Trophoblast cell (in vitro differentiated cells and primary cell): ENCODE measurements around the gene BTBD9.

ENCODE experiments used
- DNase-seq, 2 donors: peaks; one replicate each; pipeline ENCODE4 v3.0.0-alpha.2; 2016
- H2AFZ ChIP-seq: 2 replicates; pipeline ENCODE4 v1.6.1; 2013; ENCODE audit warnings: low read length, moderate library complexity, mild to moderate bottlenecking; ENCODE audit not compliant: insufficient read depth, poor library complexity
- H2AK5ac ChIP-seq: 2 replicates; pipeline ENCODE4 v1.6.1; 2013; ENCODE audit warnings: mild to moderate bottlenecking, low read length
- H2BK120ac ChIP-seq: 2 replicates; pipeline ENCODE4 v1.6.1; 2013; ENCODE audit warnings: low read length, mild to moderate bottlenecking, moderate library complexity; ENCODE audit not compliant: insufficient read depth, poor library complexity
- H2BK12ac ChIP-seq: 2 replicates; pipeline ENCODE4 v1.6.1; 2013; ENCODE audit warnings: mild to moderate bottlenecking, low read length, moderate library complexity
- H2BK5ac ChIP-seq: 2 replicates; pipeline ENCODE4 v1.6.1; 2013; ENCODE audit warnings: low read length, low read depth, moderate library complexity, mild to moderate bottlenecking; ENCODE audit not compliant: poor library complexity
- H3K14ac ChIP-seq: 2 replicates; pipeline ENCODE4 v1.6.1; 2013; ENCODE audit warnings: mild to moderate bottlenecking, low read length
- H3K18ac ChIP-seq: 2 replicates; pipeline ENCODE4 v1.6.1; 2013; ENCODE audit warnings: mild to moderate bottlenecking, low read length
- H3K23ac ChIP-seq: 2 replicates; pipeline ENCODE4 v1.6.1; 2013; ENCODE audit warnings: low read length
- H3K27ac ChIP-seq: 2 replicates; pipeline ENCODE4 v1.5.1; 2013; ENCODE audit warnings: low read depth, mild to moderate bottlenecking, inconsistent platforms, low read length, moderate library complexity
- H3K27me3 ChIP-seq: 2 replicates; pipeline ENCODE4 v1.6.1; 2013; ENCODE audit warnings: inconsistent platforms, mild to moderate bottlenecking, low read length, moderate library complexity; ENCODE audit not compliant: insufficient read depth
- H3K36me3 ChIP-seq, 2 experiments: 1 replicate in 1 of 2; 2 replicates in 1 of 2; pipeline ENCODE4 v1.6.1; 2013; ENCODE audit warnings: low read length in 2 of 2, mild to moderate bottlenecking in 2 of 2, moderate library complexity in 1 of 2; ENCODE audit not compliant: insufficient read depth in 2 of 2, control insufficient read depth in 1 of 2
- H3K4ac ChIP-seq: 2 replicates; pipeline ENCODE4 v1.6.1; 2013; ENCODE audit warnings: low read depth, mild to moderate bottlenecking, low read length, moderate library complexity
- H3K4me1 ChIP-seq, 2 experiments: 1 replicate in 1 of 2; 2 replicates in 1 of 2; pipeline ENCODE4 v1.6.1; 2013; ENCODE audit warnings: low read length in 2 of 2, mild to moderate bottlenecking in 2 of 2, moderate library complexity in 1 of 2; ENCODE audit not compliant: insufficient read depth in 2 of 2, control insufficient read depth in 1 of 2
- H3K4me2 ChIP-seq: 2 replicates; pipeline ENCODE4 v1.6.1; 2013; ENCODE audit warnings: inconsistent platforms, mild to moderate bottlenecking, low read length, moderate library complexity
- H3K4me3 ChIP-seq: 2 replicates; pipeline ENCODE4 v1.5.1; 2013; ENCODE audit warnings: mild to moderate bottlenecking, low read depth, low read length, inconsistent platforms
- H3K79me1 ChIP-seq: one replicate; pipeline ENCODE4 v1.6.1; 2013; ENCODE audit warnings: low read length
- H3K79me2 ChIP-seq: 2 replicates; pipeline ENCODE4 v1.6.1; 2013; ENCODE audit warnings: low read length, mild to moderate bottlenecking; ENCODE audit not compliant: control insufficient read depth, insufficient read depth, poor library complexity
- H3K9ac ChIP-seq: 2 replicates; pipeline ENCODE4 v1.6.1; 2013; ENCODE audit warnings: mild to moderate bottlenecking, low read length
- H3K9me3 ChIP-seq: 2 replicates; pipeline ENCODE4 v1.6.1; 2013; ENCODE audit warnings: low read depth, mild to moderate bottlenecking, control low read depth, inconsistent platforms, low read length; ENCODE audit not compliant: insufficient read depth
- H4K12ac ChIP-seq: 2 replicates; pipeline ENCODE4 v1.6.1; 2013; ENCODE audit warnings: low read depth, mild to moderate bottlenecking, low read length, moderate library complexity
- H4K8ac ChIP-seq: 2 replicates; pipeline ENCODE4 v1.6.1; 2013; ENCODE audit warnings: low read depth, mild to moderate bottlenecking, low read length, moderate library complexity
- H4K91ac ChIP-seq: one replicate; pipeline ENCODE4 v1.6.1; 2013; ENCODE audit warnings: low read depth, mild to moderate bottlenecking, low read length, moderate library complexity
- WGBS: extraction: QIAGEN DNeasy Blood & Tissue Kit; methylation state at CpG from one replicate; pipeline ENCODE4 v1.1.7; 2013; ENCODE audit warnings: missing lambda C conversion rate; ENCODE audit not compliant: insufficient read length, insufficient coverage; ENCODE audit errors: extremely low coverage; 5-methylcytosine and 5-hydroxymethylcytosine counted together

Gene BTBD9

DNA sequence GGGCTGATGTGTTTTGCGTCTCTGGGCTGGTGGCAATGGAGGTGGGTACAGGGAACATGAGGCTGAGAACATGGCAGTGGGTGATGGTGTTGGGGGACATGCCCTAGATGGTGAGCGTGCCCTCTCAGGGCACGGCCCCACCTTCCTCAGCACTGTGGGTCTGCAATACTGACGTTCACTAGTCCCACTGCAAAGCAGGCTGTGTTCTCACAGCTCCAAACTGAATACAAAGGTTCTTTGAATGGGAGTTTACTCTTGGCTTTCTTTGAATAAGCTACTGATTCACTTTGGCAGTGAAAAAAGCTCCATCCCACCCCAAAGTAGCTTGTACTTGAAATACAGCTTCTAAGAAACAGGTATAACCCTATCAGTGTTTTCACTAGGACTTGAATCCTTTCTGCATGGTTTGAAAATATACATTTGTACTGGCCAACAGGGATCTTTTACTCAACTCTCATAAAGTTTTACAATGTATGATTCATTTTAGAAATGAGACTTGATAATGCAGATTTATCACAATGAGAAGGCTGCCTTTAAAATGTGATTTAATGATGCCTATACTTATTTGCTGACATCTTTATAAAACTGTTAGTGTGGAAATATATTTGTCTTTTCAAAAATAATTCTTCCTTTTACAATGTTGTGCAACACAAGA lies 419.5 kb downstream of the BTBD9 start:
- H3K18ac ChIP-seq: no peak overlapping the region
- H4K91ac ChIP-seq: no peak overlapping the region
- H4K12ac ChIP-seq: no peak overlapping the region
- no peak for DNase-seq
- no peak overlapping the region for H3K4ac ChIP-seq
- peak overlapping the region; percentile 14 for H3K23ac ChIP-seq
- H2BK5ac ChIP-seq: no peak overlapping the region
- H3K4me3 ChIP-seq: no peak overlapping the region
- no peaks in the 10 kb centered on the region for H3K36me3 ChIP-seq
- H3K27me3 ChIP-seq: no peaks in the 10 kb centered on the region
- H2AK5ac ChIP-seq: no peak overlapping the region
- H2BK120ac ChIP-seq: no peak overlapping the region
- no peaks in the 10 kb centered on the region for H3K79me2 ChIP-seq
- no peak overlapping the region for H2BK12ac ChIP-seq
- no peaks in the 10 kb centered on the region for H3K4me1 ChIP-seq
- no peaks in the 10 kb centered on the region for H3K9me3 ChIP-seq
- no peak overlapping the region for H4K8ac ChIP-seq
- H3K4me2 ChIP-seq: no peak overlapping the region
- no CpG with 5 or more reads among the region's 4 CpGs for WGBS
- H3K27ac ChIP-seq: no peak overlapping the region
- no peak overlapping the region for H3K14ac ChIP-seq
- H3K9ac ChIP-seq: no peak overlapping the region
- H3K79me1 ChIP-seq: no peaks in the 10 kb centered on the region
- H2AFZ ChIP-seq: no peak overlapping the region

DNA sequence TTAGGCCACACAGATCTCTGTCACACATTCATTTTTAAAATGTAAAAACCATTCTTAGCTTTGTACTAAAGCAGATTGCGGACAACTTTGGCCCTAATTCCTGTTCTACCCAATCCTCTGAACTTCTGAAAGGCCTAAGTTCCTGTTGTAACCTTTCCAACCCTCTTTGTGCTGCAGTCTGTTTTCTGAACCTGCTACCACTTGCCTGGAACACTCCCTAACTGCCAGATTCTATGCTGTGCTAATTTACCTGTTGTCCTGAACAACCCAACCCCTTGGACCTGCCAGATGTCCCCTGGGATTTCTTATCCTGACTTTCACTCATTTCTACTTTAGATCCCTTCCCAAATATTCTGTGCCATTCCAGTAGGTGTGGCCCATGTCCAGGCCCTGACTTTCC lies 421.5 kb downstream of the BTBD9 start:
- no peak overlapping the region for H4K91ac ChIP-seq
- H3K79me1 ChIP-seq: no peaks in the 10 kb centered on the region
- no peaks in the 10 kb centered on the region for H3K27me3 ChIP-seq
- H3K9me3 ChIP-seq: no peaks in the 10 kb centered on the region
- no peaks in the 10 kb centered on the region for H3K4me1 ChIP-seq
- H2AK5ac ChIP-seq: no peak overlapping the region
- H4K12ac ChIP-seq: no peak overlapping the region
- no peak overlapping the region for H3K14ac ChIP-seq
- H2BK5ac ChIP-seq: no peak overlapping the region
- DNase-seq: no peak
- no peaks in the 10 kb centered on the region for H3K79me2 ChIP-seq
- H2BK120ac ChIP-seq: no peak overlapping the region
- H3K36me3 ChIP-seq: no peaks in the 10 kb centered on the region
- H3K27ac ChIP-seq: no peak overlapping the region
- no peak overlapping the region for H3K9ac ChIP-seq
- H3K4me3 ChIP-seq: no peak overlapping the region
- no peak overlapping the region for H4K8ac ChIP-seq
- no peak overlapping the region for H3K18ac ChIP-seq
- no peak overlapping the region for H2BK12ac ChIP-seq
- WGBS: no CpG with 5 or more reads among the region's 1 CpG
- no peak overlapping the region for H2AFZ ChIP-seq
- H3K4ac ChIP-seq: no peak overlapping the region
- H3K23ac ChIP-seq: no peak overlapping the region
- no peak overlapping the region for H3K4me2 ChIP-seq

- Histone ChIP-seq H3K9me3 (no peaks in the 10 kb centered on the region), H3K4ac (no peak overlapping the region), H2AK5ac (no peak overlapping the region), H3K4me3 (no peak overlapping the region), H3K14ac (no peak overlapping the region), H3K27ac (no peak overlapping the region), H3K27me3 (no peaks in the 10 kb centered on the region), H3K4me1 (peaks cover 9 to 11% of the 10 kb centered on the region in 2 experiments), H2BK120ac (no peak overlapping the region), H2BK12ac (no peak overlapping the region), H3K18ac (no peak overlapping the region), H2BK5ac (no peak overlapping the region), H2AFZ (no peak overlapping the region), H4K12ac (no peak overlapping the region), H4K91ac (no peak overlapping the region), H3K79me1 (no peaks in the 10 kb centered on the region), H3K9ac (no peak overlapping the region), H3K36me3 (no peaks in the 10 kb centered on the region), H3K4me2 (no peak overlapping the region), H3K23ac (no peak overlapping the region), H4K8ac (no peak overlapping the region), H3K79me2 (no peaks in the 10 kb centered on the region)
- WGBS: no CpG with 5 or more reads among the region's 3 CpGs
- DNase-seq: no peak
Measured at GRCh38 chr6:38216451-38216850, 423.3 kb downstream of the BTBD9 start.

GRCh38 chr6:38215651-38216311 lies 423.9 kb downstream of the BTBD9 start:
- no peak overlapping the region for H3K23ac ChIP-seq
- no peak overlapping the region for H3K4me3 ChIP-seq
- WGBS: no CpG with 5 or more reads among the region's 5 CpGs

More at GRCh38 chr6:38215651-38216311, 423.9 kb downstream of the BTBD9 start:
- no peak overlapping the region for H4K12ac ChIP-seq
- no peak overlapping the region for H3K9ac ChIP-seq
- DNase-seq: no peak
- H3K27ac ChIP-seq: no peak overlapping the region
- no peak overlapping the region for H2AFZ ChIP-seq
- no peak overlapping the region for H2BK120ac ChIP-seq
- peaks cover 9 to 11% of the 10 kb centered on the region in 2 experiments for H3K4me1 ChIP-seq
- H3K79me2 ChIP-seq: no peaks in the 10 kb centered on the region
- no peak overlapping the region for H4K91ac ChIP-seq
- no peak overlapping the region for H3K14ac ChIP-seq
- no peaks in the 10 kb centered on the region for H3K36me3 ChIP-seq
- H3K4ac ChIP-seq: no peak overlapping the region
- H3K27me3 ChIP-seq: no peaks in the 10 kb centered on the region
- no peaks in the 10 kb centered on the region for H3K79me1 ChIP-seq
- no peak overlapping the region for H3K18ac ChIP-seq
- H2BK5ac ChIP-seq: no peak overlapping the region
- H2AK5ac ChIP-seq: no peak overlapping the region
- no peaks in the 10 kb centered on the region for H3K9me3 ChIP-seq
- no peak overlapping the region for H2BK12ac ChIP-seq
- H3K4me2 ChIP-seq: no peak overlapping the region
- no peak overlapping the region for H4K8ac ChIP-seq
